ENCODE results near the gene CNTRL.
"Not testable (repeated sequence)": the region's sequence is repeated elsewhere in the genome, so short reads cannot be mapped to it uniquely, and the experiment has no call there.

The CNTRL gene

DNA sequence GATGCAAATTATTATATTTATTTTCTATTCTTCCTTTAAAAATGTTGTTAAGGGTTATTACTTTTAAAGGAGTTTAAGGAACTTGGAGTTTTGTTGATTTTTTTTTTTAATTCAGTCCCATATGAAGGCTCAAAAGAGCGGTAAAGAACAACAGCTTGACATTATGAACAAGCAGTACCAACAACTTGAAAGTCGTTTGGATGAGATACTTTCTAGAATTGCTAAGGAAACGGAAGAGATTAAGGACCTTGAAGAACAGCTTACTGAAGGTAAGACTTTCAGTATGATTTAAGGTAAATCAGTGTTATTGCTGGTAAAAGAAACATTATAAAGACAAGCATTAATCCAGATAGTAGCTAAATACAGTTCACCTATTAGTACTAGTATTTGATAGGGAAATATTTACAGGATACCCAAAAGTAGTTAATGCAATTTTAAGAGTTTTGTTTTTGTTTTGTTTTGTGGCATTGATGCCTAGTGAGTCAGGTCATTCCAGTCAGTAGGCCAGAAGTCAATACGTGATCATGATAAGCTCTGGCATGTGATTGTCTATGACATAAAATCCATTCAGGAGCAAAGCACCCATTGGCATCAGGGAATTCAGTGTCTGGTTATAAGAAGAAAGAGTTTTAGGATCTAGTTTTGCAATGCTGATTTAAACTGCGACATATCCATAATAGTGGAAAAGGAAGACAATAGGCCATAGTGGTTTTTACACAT is 49.2 kb downstream of the CNTRL start:
- in situ Hi-C loops (cut with MboI; ENCODE audit: low sequenced_read_pairs): no loop called here

DNA sequence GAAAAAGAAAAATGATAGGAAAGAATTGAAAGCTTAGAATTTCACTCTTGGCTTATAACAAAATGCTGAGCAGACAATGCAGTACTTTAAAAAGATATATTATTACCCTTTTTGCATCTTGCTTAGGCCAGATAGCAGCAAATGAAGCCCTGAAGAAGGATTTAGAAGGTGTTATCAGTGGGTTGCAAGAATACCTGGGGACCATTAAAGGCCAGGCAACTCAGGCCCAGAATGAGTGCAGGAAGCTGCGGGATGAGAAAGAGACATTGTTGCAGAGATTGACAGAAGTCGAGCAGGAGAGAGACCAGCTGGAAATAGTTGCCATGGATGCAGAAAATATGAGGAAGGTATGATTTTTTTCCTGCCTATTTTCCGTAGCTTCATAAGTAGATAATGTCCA is 50.8 kb downstream of the CNTRL start:
- in situ Hi-C loops (cut with MboI; ENCODE audit: low sequenced_read_pairs): no loop called here

- in situ Hi-C loops (cut with MboI; ENCODE audit: low sequenced_read_pairs): not testable (repeated sequence)
These were observed 54.6 kb downstream of the CNTRL start for GRCh38 chr9:121129384-121129783.

GRCh38 chr9:121133104-121133816 is 58.5 kb downstream of the CNTRL start:
- in situ Hi-C loops (cut with MboI; ENCODE audit: low sequenced_read_pairs): no loop called here

GRCh38 chr9:121135642-121136041 is 60.9 kb downstream of the CNTRL start:
- in situ Hi-C loops (cut with MboI; ENCODE audit: low sequenced_read_pairs): no loop called here

DNA sequence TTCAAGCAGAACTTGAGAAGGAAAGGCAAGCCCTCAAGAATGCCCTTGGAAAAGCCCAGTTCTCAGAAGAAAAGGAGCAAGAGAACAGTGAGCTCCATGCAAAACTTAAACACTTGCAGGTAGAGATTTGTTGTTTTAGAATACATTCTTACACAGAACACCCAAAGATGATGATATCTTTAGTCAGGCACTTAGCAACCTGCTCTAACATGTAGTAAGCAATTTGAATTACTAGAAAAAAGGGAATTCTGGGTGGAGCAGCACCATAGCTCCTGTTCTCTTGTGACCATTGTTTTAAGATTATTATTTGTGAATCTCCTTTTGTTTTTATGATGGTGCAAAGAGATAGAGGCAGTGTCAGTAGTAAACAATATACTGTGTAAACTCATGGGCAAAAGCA is 63.8 kb downstream of the CNTRL start:
- in situ Hi-C loops (cut with MboI; ENCODE audit: low sequenced_read_pairs): no loop called here

- in situ Hi-C loops (cut with MboI; ENCODE audit: low sequenced_read_pairs): no loop called here
These were observed 64.2 kb downstream of the CNTRL start for GRCh38 chr9:121138973-121139372.

- in situ Hi-C loops (cut with MboI; ENCODE audit: low sequenced_read_pairs): no loop called here
These were observed 65.4 kb downstream of the CNTRL start for GRCh38 chr9:121140162-121140561.

- in situ Hi-C loops (cut with MboI; ENCODE audit: low sequenced_read_pairs): no loop called here
These were observed 66.6 kb downstream of the CNTRL start for GRCh38 chr9:121141306-121141705.

DNA sequence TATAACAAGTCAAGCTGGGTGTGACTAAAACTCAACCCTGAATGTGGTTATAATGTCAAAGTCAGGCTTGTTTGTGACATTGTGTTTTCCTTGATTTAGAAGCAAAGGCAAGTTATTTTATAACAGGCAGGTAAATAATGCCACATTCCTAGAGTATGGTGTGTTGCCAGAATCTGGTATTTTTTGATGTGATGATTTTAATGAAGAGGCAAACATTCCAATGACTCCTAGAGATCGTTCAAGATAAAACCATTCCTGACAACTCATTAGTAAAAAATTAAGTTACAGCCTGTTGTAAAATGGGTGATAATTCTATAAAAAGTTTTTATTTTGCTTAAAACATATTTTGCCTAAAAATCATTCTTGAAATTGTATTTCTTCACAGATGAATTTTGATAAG is 67.0 kb downstream of the CNTRL start:
- in situ Hi-C loops (cut with MboI; ENCODE audit: low sequenced_read_pairs): no loop called here

GRCh38 chr9:121143771-121144170 is 69.0 kb downstream of the CNTRL start:
- in situ Hi-C loops (cut with MboI; ENCODE audit: low sequenced_read_pairs): no loop called here

DNA sequence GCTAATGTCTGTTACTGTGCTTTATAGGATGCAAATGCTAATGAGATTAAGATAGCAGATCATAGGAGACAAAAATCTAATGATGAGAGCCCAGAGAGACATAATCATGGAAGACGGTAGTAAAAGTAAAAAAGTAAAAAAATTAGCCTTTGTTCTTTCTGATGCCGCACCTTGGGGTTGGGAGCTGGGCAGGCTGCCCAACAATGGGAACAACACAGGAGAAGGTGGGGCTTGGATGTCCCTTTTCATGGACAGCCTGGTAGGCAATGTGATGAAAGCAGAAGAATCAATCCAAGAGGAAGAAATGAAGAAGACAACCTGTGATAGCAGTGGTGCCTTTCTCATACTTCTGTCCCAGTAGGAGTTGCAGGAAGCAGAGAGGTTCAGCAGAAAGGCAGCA is 69.7 kb downstream of the CNTRL start:
- in situ Hi-C loops (cut with MboI; ENCODE audit: low sequenced_read_pairs): no loop called here

- in situ Hi-C loops (cut with MboI; ENCODE audit: low sequenced_read_pairs): no loop called here
These were observed 75.4 kb downstream of the CNTRL start for GRCh38 chr9:121150188-121150587.

DNA sequence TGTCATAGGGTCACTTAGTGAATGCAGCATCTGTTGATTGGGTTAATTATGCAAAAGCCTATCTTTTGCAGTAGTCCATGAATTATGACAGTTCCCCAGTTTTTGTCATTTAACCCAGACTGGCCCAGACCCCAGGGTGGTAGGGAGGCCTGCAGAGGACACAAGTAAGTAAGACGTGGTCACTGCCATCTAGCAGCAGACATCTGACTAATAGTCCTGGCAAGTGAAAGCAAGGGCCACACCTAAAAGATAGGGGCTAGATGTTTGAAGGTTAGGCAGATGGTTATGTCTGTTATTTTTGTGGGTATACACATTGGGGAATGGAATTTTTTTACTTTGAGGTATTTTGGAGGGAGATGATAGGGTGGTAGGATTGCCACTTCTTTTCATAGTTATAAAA is 78.9 kb downstream of the CNTRL start:
- in situ Hi-C loops (cut with MboI; ENCODE audit: low sequenced_read_pairs): no loop called here

GRCh38 chr9:121154782-121155181 is 80.0 kb downstream of the CNTRL start:
- in situ Hi-C loops (cut with MboI; ENCODE audit: low sequenced_read_pairs): no loop called here

DNA sequence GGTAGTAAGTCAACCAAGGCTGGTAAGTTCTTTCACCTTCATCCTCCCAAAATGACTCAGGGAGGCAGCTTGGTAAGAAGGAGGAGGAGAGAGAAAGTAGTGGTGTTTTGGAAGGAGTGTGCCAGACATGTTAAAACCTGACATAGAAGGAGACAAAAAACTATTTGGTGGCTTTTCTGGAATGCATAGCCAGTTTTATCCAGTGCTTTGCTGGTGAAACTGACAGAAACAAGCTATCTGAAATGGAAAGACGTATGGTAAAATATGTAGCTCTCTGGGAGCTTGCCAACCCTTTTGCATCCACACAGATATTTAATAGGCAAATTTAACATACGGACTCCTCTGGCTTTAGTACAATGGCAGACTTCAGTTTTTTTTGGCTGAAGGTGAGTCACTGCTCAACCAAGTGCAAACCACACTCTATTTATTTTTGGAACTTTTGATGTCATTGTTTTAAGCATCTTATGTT is 81.5 kb downstream of the CNTRL start:
- in situ Hi-C loops (cut with MboI; ENCODE audit: low sequenced_read_pairs): no loop called here

- in situ Hi-C loops (cut with MboI; ENCODE audit: low sequenced_read_pairs): no loop called here
These were observed 83.2 kb downstream of the CNTRL start for GRCh38 chr9:121157939-121158338.

- in situ Hi-C loops (cut with MboI; ENCODE audit: low sequenced_read_pairs): no loop called here
These were observed 85.3 kb downstream of the CNTRL start for GRCh38 chr9:121160025-121160424.

- in situ Hi-C loops (cut with MboI; ENCODE audit: low sequenced_read_pairs): no loop called here
These were observed 93.3 kb downstream of the CNTRL start for GRCh38 chr9:121168052-121168451.

DNA sequence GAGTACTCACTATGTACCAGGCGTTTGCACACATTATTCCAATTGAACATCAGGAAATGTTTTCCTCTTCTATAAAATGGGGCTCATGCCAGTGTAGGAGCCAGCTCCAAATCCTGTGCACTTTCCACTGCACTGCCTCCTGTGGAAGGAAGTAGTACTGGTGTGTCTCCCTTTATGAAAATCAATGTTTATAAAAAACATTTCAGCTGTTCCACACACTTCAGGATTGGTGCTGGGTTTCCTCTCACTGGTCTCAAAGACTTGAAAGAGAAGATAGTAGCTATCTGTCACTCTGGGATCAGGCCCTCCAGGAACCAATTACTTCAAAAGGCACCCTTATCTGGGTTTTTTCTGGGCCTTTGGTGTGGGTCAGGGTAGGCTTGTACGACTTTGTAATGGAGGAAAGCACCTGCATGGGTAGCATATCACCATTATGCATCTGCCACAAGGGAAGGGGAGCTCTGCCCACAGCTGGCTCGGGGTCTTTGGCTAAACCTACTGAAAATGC is 94.4 kb downstream of the CNTRL start:
- in situ Hi-C loops (cut with MboI; ENCODE audit: low sequenced_read_pairs): no loop called here

DNA sequence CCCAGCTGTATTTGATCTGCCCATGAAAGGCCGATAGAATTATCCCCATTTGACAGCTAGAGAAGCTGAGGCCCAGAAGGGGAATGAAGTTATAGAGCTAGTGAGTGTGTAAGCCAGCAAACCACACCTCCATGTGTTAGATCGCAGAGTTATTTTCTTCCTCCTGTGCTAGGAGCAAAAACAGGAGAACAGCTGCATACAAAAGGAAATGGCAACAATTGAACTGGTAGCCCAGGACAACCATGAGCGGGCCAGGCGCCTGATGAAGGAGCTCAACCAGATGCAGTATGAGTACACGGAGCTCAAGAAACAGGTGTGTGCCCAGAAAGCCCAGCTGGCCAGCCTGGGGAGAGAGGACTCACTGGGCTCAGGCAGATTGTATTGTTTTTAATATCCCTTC is 96.5 kb downstream of the CNTRL start:
- in situ Hi-C loops (cut with MboI; ENCODE audit: low sequenced_read_pairs): no loop called here
